PC-3 (cell line): ENCODE data around the gene SLC7A1. TPM values are rescaled to one million over a fixed set of nuclear protein-coding genes. Genes with fewer than 3 reads are reported as not detected.

ENCODE experiments used
- ATAC-seq: fragments of 200-7000 bp; cut with Tn5 transposase; 2 replicates; pipeline ENCODE4 v1.9.1; 2020; ENCODE audit warnings: mild to moderate bottlenecking, moderate library complexity
- BruUV-seq: library from RNA; stranded (reverse); fragments of 400-500 nt; replicated peaks from 2 replicates; lab custom pipeline; 2021; lab: Mats Ljungman, UMichigan
- CTCF ChIA-PET: fragments of 300-600 bp; sonication (Branson Sonifier 250); formaldehyde crosslinking; loops from one replicate; lab custom pipeline; 2022; ENCODE audit warnings: antibody characterized with exemption; lab: Charles Lee
- POLR2A ChIA-PET: fragments of 300-600 bp; sonication (Branson Sonifier 250); formaldehyde crosslinking; loops from one replicate; lab custom pipeline; 2022; ENCODE audit warnings: antibody characterized with exemption; ENCODE audit not compliant: unreplicated experiment; lab: Charles Lee
- DNase-seq: peaks from one replicate; pipeline ENCODE4 v3.0.0-alpha.2; 2015
- H2AFZ ChIP-seq: fragments of 300-600 bp; sonication (generic); 2 replicates; pipeline ENCODE4 v1.6.0; 2016; ENCODE audit warnings: antibody characterized with exemption, low read length
- H3F3A ChIP-seq: fragments of 300-600 bp; sonication (generic); one replicate; pipeline ENCODE4 v1.6.0; 2017; ENCODE audit warnings: antibody characterized with exemption, low read length, control low read depth, mild to moderate bottlenecking; ENCODE audit not compliant: unreplicated experiment
- H3K27ac ChIP-seq: fragments of 300-600 bp; sonication (generic); 2 replicates; pipeline ENCODE4 v1.5.1; 2016; ENCODE audit warnings: mild to moderate bottlenecking, low read length
- H3K27me3 ChIP-seq: fragments of 300-600 bp; sonication (generic); 2 replicates; pipeline ENCODE4 v1.6.1; 2016; ENCODE audit warnings: low read length, mixed read lengths
- H3K36me3 ChIP-seq: fragments of 300-600 bp; sonication (generic); 2 replicates; pipeline ENCODE4 v1.6.1; 2016; ENCODE audit warnings: low read depth, mixed run types, low read length, mixed read lengths
- H3K4me1 ChIP-seq: fragments of 300-600 bp; sonication (generic); 2 replicates; pipeline ENCODE4 v1.5.1; 2016; ENCODE audit warnings: low read length; ENCODE audit not compliant: insufficient read depth
- H3K4me2 ChIP-seq: fragments of 300-600 bp; sonication (generic); 2 replicates; pipeline ENCODE4 v1.6.0; 2016; ENCODE audit warnings: low read length
- H3K4me3 ChIP-seq: fragments of 300-600 bp; sonication (generic); 2 replicates; pipeline ENCODE4 v1.5.1; 2016; ENCODE audit warnings: mild to moderate bottlenecking, low read length, mixed read lengths
- H3K79me2 ChIP-seq: fragments of 300-600 bp; sonication (generic); 2 replicates; pipeline ENCODE4 v1.6.1; 2017; ENCODE audit warnings: low read length, mixed read lengths
- H3K9ac ChIP-seq: fragments of 300-600 bp; sonication (generic); 2 replicates; pipeline ENCODE4 v1.6.0; 2016; ENCODE audit warnings: mild to moderate bottlenecking, low read length
- H3K9me2 ChIP-seq: fragments of 300-600 bp; sonication (generic); replicated peaks from 2 replicates; pipeline ENCODE4 v1.6.1; 2016; ENCODE audit warnings: mixed run types, low read length, mixed read lengths
- H3K9me3 ChIP-seq: fragments of 300-600 bp; sonication (generic); 2 replicates; pipeline ENCODE4 v1.6.1; 2016; ENCODE audit warnings: low read length, mixed read lengths
- H4K20me1 ChIP-seq: fragments of 300-600 bp; sonication (generic); 2 replicates; pipeline ENCODE4 v1.6.1; 2016; ENCODE audit warnings: low read length, mixed read lengths
- EZH2 ChIP-seq: fragments of 300-600 bp; sonication (generic); IDR thresholded peaks from one replicate; pipeline ENCODE4 v1.6.1; 2017; ENCODE audit warnings: antibody characterized with exemption, mild to moderate bottlenecking, low read length; ENCODE audit not compliant: unreplicated experiment
- EZH2phosphoT487 ChIP-seq: fragments of 300-600 bp; sonication (generic); IDR thresholded peaks from 2 replicates; pipeline ENCODE4 v1.6.1; 2018; ENCODE audit warnings: mild to moderate bottlenecking, antibody characterized with exemption, low read length, borderline replicate concordance
- intact Hi-C: fragments of 100-400 bp; cut with micrococcal nuclease; formaldehyde crosslinking; loops from 2 replicates; pipeline ENCODE4 v1.9.0; 2023
- total RNA-seq: library from RNA; depleted of rRNA; stranded (reverse); fragments of >200 nt; gene quantifications from 2 replicates; pipeline ENCODE4 v1.2.3, GENCODE V29; 2014
- TF ChIP-seq, protein P1 (sequence below): fragments of 300-600 bp; sonication (generic); conservative IDR thresholded peaks from 2 replicates; pipeline ENCODE4 v1.5.1; 2017; ENCODE audit warnings: antibody characterized with exemption, low read depth, mild to moderate bottlenecking, low read length

The SLC7A1 gene
- total RNA-seq, 1 experiment from 2014 or later: 19.5 TPM

- Histone ChIP-seq H3K4me2 (no peak overlapping the region), H2AFZ (no peak overlapping the region), H3F3A (no peaks in the 10 kb centered on the region), H4K20me1 (0 out of 2 replicates have a peak, but pooled peaks cover 7% of the 10 kb centered on the region), H3K27me3 (no peaks in the 10 kb centered on the region), H3K9me3 (no peaks in the 10 kb centered on the region), H3K9me2 (no peaks in the 10 kb centered on the region), H3K36me3 (peaks cover 10% of the 10 kb centered on the region), H3K4me1 (no peaks in the 10 kb centered on the region), H3K27ac (no peak overlapping the region), H3K4me3 (no peak overlapping the region), H3K79me2 (peaks cover 51% of the 10 kb centered on the region), H3K9ac (no peak overlapping the region)
- intact Hi-C loops: no loop called here
- TF ChIP-seq EZH2phosphoT487: no peak
- TF ChIP-seq EZH2: no peak
- TF ChIP-seq, protein P1, sequence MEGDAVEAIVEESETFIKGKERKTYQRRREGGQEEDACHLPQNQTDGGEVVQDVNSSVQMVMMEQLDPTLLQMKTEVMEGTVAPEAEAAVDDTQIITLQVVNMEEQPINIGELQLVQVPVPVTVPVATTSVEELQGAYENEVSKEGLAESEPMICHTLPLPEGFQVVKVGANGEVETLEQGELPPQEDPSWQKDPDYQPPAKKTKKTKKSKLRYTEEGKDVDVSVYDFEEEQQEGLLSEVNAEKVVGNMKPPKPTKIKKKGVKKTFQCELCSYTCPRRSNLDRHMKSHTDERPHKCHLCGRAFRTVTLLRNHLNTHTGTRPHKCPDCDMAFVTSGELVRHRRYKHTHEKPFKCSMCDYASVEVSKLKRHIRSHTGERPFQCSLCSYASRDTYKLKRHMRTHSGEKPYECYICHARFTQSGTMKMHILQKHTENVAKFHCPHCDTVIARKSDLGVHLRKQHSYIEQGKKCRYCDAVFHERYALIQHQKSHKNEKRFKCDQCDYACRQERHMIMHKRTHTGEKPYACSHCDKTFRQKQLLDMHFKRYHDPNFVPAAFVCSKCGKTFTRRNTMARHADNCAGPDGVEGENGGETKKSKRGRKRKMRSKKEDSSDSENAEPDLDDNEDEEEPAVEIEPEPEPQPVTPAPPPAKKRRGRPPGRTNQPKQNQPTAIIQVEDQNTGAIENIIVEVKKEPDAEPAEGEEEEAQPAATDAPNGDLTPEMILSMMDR: no peak
- ChIA-PET POLR2A (no interaction called here), CTCF (no interaction called here)
- BruUV-seq: no TSS peak
- ATAC-seq (no peak), DNase-seq (no peak)
These were observed 49.5 kb downstream of the SLC7A1 start for GRCh38 chr13:29545988-29546387.

GRCh38 chr13:29543230-29544215 is 52.0 kb downstream of the SLC7A1 start:
- Histone ChIP-seq H3K27ac (no peak overlapping the region), H3K4me3 (no peak overlapping the region), H2AFZ (no peak overlapping the region), H3K36me3 (peaks cover 7% of the 10 kb centered on the region), H3K4me2 (no peak overlapping the region), H3K9me2 (no peaks in the 10 kb centered on the region), H3K4me1 (peaks cover 4% of the 10 kb centered on the region; the same call in 1 of the 2 replicates), H3K27me3 (no peaks in the 10 kb centered on the region), H3K79me2 (peaks cover 59% of the 10 kb centered on the region), H3K9ac (no peak overlapping the region), H3K9me3 (no peaks in the 10 kb centered on the region), H4K20me1 (0 out of 2 replicates have a peak, but pooled peaks cover 7% of the 10 kb centered on the region), H3F3A (no peaks in the 10 kb centered on the region)
- ChIA-PET POLR2A (no interaction called here), CTCF (no interaction called here)
- TF ChIP-seq EZH2: no peak
- no peak for TF ChIP-seq EZH2phosphoT487
- TF ChIP-seq, protein P1: no peak
- intact Hi-C loops: no loop called here
- peak; percentile 6 for DNase-seq
- no TSS peak for BruUV-seq
- no peak for ATAC-seq
